ENCODE data around the gene CNOT8. TPM values are rescaled to one million over a fixed set of nuclear protein-coding genes. Genes with fewer than 3 reads are reported as not detected.

CNOT8 gene
- total RNA-seq, 1 experiment from 2014 or later: 45.6 TPM

- Histone ChIP-seq H2BK5ac (ENCODE audit: insufficient read length, low read length) (no peak overlapping the region), H3K23ac (ENCODE audit: insufficient read length, low read depth, low read length) (no peak overlapping the region), H3K79me2 (ENCODE audit: insufficient read depth, low read length) (no peaks in the 10 kb centered on the region), H2AFZ (ENCODE audit: low read length) (no peak overlapping the region), H4K20me1 (ENCODE audit: control insufficient read depth, insufficient read depth, insufficient read length) (no peaks in the 10 kb centered on the region), H3K9ac (ENCODE audit: extremely low read depth, insufficient read length, low read length) (no peak overlapping the region), H3T11ph (ENCODE audit: low read length) (no peak overlapping the region), H2BK120ac (ENCODE audit: low read depth, low read length, poor library complexity, severe bottlenecking) (no peak overlapping the region), H3K4ac (ENCODE audit: low read depth, low read length) (no peak overlapping the region), H3K4me1 (ENCODE audit: insufficient read depth, low read length) (no peaks in the 10 kb centered on the region), H3K27ac (ENCODE audit: insufficient read length, low read depth, low read length) (no peak overlapping the region), H3K56ac (ENCODE audit: insufficient read length, low read depth, low read length) (no peak overlapping the region), H2BK15ac (ENCODE audit: low read depth, low read length) (no peak overlapping the region), H3K27me3 (ENCODE audit: insufficient read depth, low read length) (no peaks in the 10 kb centered on the region), H3K9me3 (ENCODE audit: control insufficient read depth, low read depth, low read length) (no peaks in the 10 kb centered on the region), H4K5ac (ENCODE audit: insufficient read length, low read depth, low read length) (no peak overlapping the region), H3K4me2 (ENCODE audit: insufficient read depth, insufficient read length, low read length) (no peak overlapping the region), H2BK20ac (ENCODE audit: low read depth, low read length, poor library complexity, severe bottlenecking) (no peak overlapping the region), H2BK12ac (ENCODE audit: insufficient read length, low read depth, low read length) (no peak overlapping the region), H3K14ac (ENCODE audit: insufficient read depth, low read length) (no peak overlapping the region), H2AK5ac (ENCODE audit: insufficient read length, low read length) (no peak overlapping the region), H4K8ac (replicated peaks; ENCODE audit: insufficient read length, low read depth, low read length) (no peak overlapping the region), H3K23me2 (ENCODE audit: insufficient read length, low read depth, low read length, poor library complexity, severe bottlenecking) (no peaks in the 10 kb centered on the region), H3K18ac (ENCODE audit: insufficient read length, low read depth, low read length) (no peak overlapping the region), H3K79me1 (ENCODE audit: insufficient read depth, low read depth, low read length, poor library complexity, severe bottlenecking) (no peaks in the 10 kb centered on the region), H4K91ac (ENCODE audit: insufficient read length, low read depth, low read length) (no peak overlapping the region)
- Mint-ChIP-seq H3K4me3 (no peak overlapping the region), H3K27me3 (ENCODE audit: low read depth) (peaks cover 2% of the 10 kb centered on the region; the same call in 1 of the 2 replicates), H3K36me3 (ENCODE audit: insufficient read depth in 1 of 3, low read depth in 3 of 3) (peaks cover 56 to 93% (median 89%) of the 10 kb centered on the region in 3 experiments), H3K9me3 (no peaks in the 10 kb centered on the region), H3K4me1 (peaks cover 6 to 23% of the 10 kb centered on the region in 2 experiments), H3K27ac (peak overlapping the region; percentile 6 to 91 (median 84); a peak in 4 of 7 replicates)
- no peak for TF ChIP-seq CTCF (conservative IDR thresholded peaks at IDR 0.05)
- DNase-seq: no peak
- no CpG with 5 or more reads among the region's 11 CpGs for WGBS (ENCODE audit: extremely low coverage, insufficient read length, low lambda C conversion rate)
Observed at GRCh38 chr5:154815025-154815424, 43.4 kb upstream of the CNOT8 start.
